WERI-Rb-1 (cell line): ENCODE results near the gene ATP2A1.

ENCODE experiments used
- DNase-seq: peaks from one replicate; pipeline ENCODE4 v3.0.0-alpha.2; 2020
- H3K27ac ChIP-seq: fragments of 250-450 bp; sonication (Bioruptor Pico); 2 replicates; pipeline ENCODE4 v1.5.1; 2020; ENCODE audit warnings: mild to moderate bottlenecking, moderate library complexity
- H3K27me3 ChIP-seq: fragments of 250-450 bp; sonication (Bioruptor Pico); 2 replicates; pipeline ENCODE4 v1.5.1; 2021; ENCODE audit warnings: mild to moderate bottlenecking, low read depth, moderate library complexity; ENCODE audit not compliant: insufficient read depth, severe bottlenecking
- H3K36me3 ChIP-seq: fragments of 250-450 bp; sonication (Bioruptor Pico); 2 replicates; pipeline ENCODE4 v1.5.1; 2020; ENCODE audit warnings: mild to moderate bottlenecking, moderate library complexity
- H3K4me3 ChIP-seq: 2 replicates; pipeline ENCODE4 v1.5.1; 2011; ENCODE audit warnings: low read depth, mild to moderate bottlenecking, control low read depth, low read length
- H3K9me3 ChIP-seq: fragments of 250-450 bp; sonication (Bioruptor Pico); 2 replicates; pipeline ENCODE4 v1.5.1; 2021; ENCODE audit warnings: mild to moderate bottlenecking, moderate library complexity; ENCODE audit not compliant: severe bottlenecking
- CTCF ChIP-seq: IDR thresholded peaks from 2 replicates; pipeline ENCODE4 v1.5.1; 2011; ENCODE audit warnings: low read depth, mild to moderate bottlenecking, control low read depth, inconsistent platforms, low read length

ATP2A1 gene

GRCh38 chr16:28839899-28840298, 38.4 kb upstream of the ATP2A1 start:
- Histone ChIP-seq H3K36me3 (peaks cover 74% of the 10 kb centered on the region), H3K27me3 (no peaks in the 10 kb centered on the region), H3K27ac (no peak overlapping the region)

GRCh38 chr16:28842696-28843095, 35.6 kb upstream of the ATP2A1 start:
- peaks cover 55% of the 10 kb centered on the region for H3K36me3 ChIP-seq
- H3K4me3 ChIP-seq = no peak overlapping the region
- no peak overlapping the region for H3K27ac ChIP-seq
- H3K27me3 ChIP-seq = no peaks in the 10 kb centered on the region
- no peak for TF ChIP-seq CTCF
- DNase-seq = no peak
- no peaks in the 10 kb centered on the region for H3K9me3 ChIP-seq

More at GRCh38 chr16:28839899-28840298, 38.4 kb upstream of the ATP2A1 start:
- TF ChIP-seq CTCF = no peak
- Histone ChIP-seq H3K4me3 (no peak overlapping the region), H3K9me3 (no peaks in the 10 kb centered on the region)
- no peak for DNase-seq

- Histone ChIP-seq H3K4me3 (no peak overlapping the region), H3K9me3 (no peaks in the 10 kb centered on the region), H3K27ac (no peak overlapping the region), H3K27me3 (no peaks in the 10 kb centered on the region), H3K36me3 (peaks cover 44% of the 10 kb centered on the region)
- DNase-seq = no peak
- no peak for TF ChIP-seq CTCF
These were observed 34.5 kb upstream of the ATP2A1 start for GRCh38 chr16:28843766-28844165.

GRCh38 chr16:28844226-28844885, 33.9 kb upstream of the ATP2A1 start:
- no peak for TF ChIP-seq CTCF
- Histone ChIP-seq H3K4me3 (no peak overlapping the region), H3K36me3 (peaks cover 42% of the 10 kb centered on the region), H3K27ac (no peak overlapping the region), H3K9me3 (no peaks in the 10 kb centered on the region), H3K27me3 (no peaks in the 10 kb centered on the region)
- no peak for DNase-seq

- peaks cover 42% of the 10 kb centered on the region for H3K36me3 ChIP-seq
- no peaks in the 10 kb centered on the region for H3K9me3 ChIP-seq
- DNase-seq = no peak
- H3K27ac ChIP-seq = no peak overlapping the region; the same call in 1 of the 2 replicates
- H3K27me3 ChIP-seq = no peaks in the 10 kb centered on the region
- no peak for TF ChIP-seq CTCF
- H3K4me3 ChIP-seq = peak overlapping the region; percentile 94
These were observed 33.0 kb upstream of the ATP2A1 start for GRCh38 chr16:28845293-28845692.

- Histone ChIP-seq H3K9me3 (no peaks in the 10 kb centered on the region), H3K4me3 (peak overlapping the region; percentile 94), H3K27ac (peak overlapping the region; percentile 81), H3K27me3 (no peaks in the 10 kb centered on the region), H3K36me3 (peaks cover 42% of the 10 kb centered on the region)
- no peak for TF ChIP-seq CTCF
- DNase-seq = no peak
These were observed 32.6 kb upstream of the ATP2A1 start for GRCh38 chr16:28845761-28846079.
